KBM-7 (cell line): Measurements from ENCODE around the gene MTHFD2L.
"Not testable (repeated sequence)": the region's sequence is repeated elsewhere in the genome, so short reads cannot be mapped to it uniquely, and the experiment has no call there.

ENCODE experiments used
- DNase-seq: peaks from one replicate; pipeline ENCODE4 v3.0.0-alpha.2; 2015
- in situ Hi-C: fragments of 300-500 bp; cut with MboI; formaldehyde crosslinking; loops from 2 replicates; pipeline ENCODE4 v1.14.3; 2020; ENCODE audit warnings: low sequenced_read_pairs, low pct_unique_long_range_greater_than_20kb, mixed read lengths

Gene MTHFD2L

DNA sequence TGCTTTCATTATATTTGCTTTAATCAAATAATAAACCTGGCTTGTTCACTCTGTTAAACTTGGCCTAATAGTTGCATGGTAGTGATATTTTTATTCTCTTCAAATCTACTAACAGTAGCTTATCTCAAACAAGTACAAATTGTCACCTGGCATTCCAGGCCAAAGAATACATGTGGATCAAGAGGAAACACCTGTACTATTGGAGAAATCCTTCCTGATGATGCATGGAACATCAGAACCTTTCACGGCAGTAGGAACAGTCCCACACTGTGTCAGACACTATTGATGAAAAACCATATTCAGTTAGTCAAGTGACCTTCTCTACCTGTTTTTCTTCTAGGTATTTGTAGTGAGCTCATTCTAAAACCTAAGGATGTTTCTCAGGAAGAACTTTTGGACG, 17.0 kb downstream of the MTHFD2L start:
- DNase-seq = no peak
- in situ Hi-C loops = no loop called here

DNA sequence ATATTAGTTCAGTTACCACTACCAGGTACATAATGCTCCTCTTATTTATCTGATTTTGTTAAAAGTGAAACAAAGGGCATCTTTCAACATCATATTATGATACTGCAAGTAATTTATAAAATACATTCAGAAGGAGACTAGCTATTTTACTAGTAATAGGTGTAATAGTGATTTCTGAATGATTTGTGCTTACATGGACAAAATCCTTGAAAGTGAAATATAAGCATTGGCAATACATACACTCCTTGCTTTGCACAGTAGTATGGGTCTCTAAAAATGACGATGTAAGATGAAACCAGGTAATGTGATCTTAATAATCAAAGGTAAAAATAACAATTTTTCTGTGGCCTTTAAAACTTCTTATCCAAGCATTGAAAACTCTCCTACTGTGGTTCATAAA, 17.5 kb downstream of the MTHFD2L start:
- in situ Hi-C loops = no loop called here
- no peak for DNase-seq

DNA sequence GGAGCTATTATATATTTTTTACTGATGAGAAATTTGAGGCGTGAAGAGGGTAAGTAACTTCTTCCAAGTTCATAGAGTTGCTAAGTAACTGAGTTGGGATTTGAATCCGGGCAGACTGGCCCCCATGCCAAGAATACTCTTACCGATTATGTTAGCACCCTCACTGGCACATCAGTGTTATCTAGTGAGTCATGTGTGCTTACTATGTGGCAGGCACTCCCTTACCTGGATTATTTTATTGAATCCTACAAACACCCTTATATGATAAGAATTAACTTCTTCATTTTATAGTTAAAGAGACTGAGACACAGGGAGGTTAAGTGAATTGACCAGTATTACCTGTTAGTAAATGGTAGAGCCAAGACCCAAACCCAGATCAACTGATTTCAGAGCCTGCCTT, 20.9 kb downstream of the MTHFD2L start:
- DNase-seq = no peak
- in situ Hi-C loops = no loop called here

DNA sequence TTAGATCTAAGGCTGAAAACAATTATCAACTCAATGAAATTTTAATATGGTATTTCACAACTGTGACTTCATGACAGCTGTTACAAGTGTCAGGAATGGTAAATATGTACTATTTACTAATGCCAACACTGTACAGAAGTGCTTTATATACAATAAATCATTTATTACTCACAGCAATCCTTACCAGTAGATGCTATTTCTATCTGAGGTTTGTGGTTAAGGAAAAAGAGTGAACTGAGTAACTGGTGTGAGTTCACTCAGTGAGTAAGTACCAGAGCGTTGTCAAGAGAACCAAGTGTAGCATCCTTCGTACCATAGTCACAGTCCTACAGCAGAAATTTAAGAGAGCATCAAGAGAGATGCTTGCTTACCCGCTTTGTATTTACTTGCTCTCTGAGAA, 23.3 kb downstream of the MTHFD2L start:
- in situ Hi-C loops = no loop called here
- DNase-seq = no peak

DNA sequence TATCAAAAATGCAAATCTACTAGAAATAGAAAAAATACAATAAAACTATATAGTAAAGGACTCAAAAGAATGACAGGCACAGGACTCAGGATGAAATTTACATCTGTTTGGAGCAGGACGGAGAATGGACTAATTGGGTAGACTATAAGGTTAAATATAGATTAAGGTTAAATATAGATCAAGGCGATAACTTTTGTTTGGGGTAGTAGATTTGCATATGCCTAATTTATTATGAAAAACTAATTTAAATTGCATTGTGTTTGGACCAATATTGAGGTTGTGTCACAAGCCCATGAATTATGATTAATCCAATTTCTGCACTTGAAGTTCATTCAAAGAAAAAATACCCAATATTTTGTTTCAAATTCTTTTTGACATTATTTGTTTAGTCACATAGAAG, 31.0 kb downstream of the MTHFD2L start:
- no peak for DNase-seq
- in situ Hi-C loops = no loop called here

DNA sequence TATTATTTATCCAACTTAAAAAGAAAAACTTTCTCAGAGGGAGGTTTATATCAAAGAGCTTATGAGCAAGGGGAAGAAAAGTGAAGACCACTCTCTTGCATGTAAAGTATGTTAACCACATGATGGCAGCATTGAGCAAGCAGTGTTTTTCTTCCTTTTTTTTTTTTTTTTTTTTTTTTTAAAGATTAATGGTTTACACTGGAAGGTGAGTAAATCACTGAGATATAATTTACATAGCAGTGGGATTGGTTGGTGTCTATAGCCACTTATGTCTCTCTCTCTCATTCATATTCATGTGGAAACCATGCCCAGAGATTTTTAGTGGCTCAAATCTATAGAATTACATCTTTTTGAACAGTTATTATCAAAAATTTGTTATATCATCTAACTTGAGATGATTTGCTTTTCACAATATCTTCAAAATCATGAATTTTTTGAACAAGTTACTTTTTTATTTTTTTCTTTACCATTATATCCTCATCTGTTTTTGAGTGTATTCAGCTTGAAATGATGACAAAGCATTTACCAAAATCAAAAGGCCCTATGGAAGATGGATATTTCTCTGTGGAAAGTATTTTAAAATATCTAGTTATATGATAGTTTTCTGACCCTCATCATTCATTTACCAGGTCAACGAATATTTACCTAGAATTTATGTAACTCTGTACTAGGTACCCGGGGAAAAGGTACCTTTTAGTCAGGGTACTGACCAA, 31.6 kb downstream of the MTHFD2L start:
- in situ Hi-C loops = no loop called here
- DNase-seq = peak; percentile 58

DNA sequence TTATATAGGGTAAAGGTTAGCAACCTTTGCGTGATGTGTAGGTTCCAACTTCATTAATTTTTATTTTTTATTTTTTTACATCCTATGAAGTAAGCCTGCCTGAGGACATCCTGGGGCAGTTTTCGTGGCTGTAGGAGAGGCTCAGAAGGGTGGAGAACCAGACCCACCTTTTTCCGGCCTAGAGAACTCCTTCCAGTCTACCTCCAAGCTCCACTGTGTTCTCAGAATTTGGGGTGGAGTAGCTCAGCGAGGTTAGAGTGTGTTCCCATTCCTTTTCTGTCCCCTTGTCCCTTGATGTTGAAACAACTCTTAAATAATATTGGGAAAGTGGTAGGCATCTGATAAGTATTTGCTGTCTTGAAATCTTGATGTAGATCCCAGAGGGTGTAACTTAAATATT, 32.4 kb downstream of the MTHFD2L start:
- in situ Hi-C loops = no loop called here

DNA sequence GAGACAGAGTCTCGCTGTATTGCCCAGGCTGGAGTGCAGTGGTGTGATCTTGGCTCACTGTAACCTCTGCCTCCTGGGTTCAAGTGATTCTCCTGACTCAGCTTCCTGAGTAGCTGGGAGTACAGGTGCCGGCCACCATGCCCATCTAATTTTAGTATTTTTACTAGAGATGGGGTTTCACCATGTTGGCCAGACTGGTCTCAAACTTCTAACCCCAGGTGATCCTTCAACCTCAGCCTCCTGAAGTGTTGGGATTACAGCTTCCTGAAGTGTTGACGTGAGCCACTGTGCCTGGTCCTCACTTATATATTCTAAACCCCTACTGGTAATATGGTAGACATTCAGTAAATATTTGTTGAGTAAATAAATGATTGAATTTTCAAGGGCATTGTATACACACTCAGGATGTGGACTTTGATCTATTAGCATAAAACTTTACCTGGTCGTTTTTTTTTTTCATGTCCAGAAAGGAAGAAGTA, 33.0 kb downstream of the MTHFD2L start:
- no peak for DNase-seq
- in situ Hi-C loops = no loop called here

More for the DNA sequence above, 32.4 kb downstream of the MTHFD2L start:
- DNase-seq = no peak

DNA sequence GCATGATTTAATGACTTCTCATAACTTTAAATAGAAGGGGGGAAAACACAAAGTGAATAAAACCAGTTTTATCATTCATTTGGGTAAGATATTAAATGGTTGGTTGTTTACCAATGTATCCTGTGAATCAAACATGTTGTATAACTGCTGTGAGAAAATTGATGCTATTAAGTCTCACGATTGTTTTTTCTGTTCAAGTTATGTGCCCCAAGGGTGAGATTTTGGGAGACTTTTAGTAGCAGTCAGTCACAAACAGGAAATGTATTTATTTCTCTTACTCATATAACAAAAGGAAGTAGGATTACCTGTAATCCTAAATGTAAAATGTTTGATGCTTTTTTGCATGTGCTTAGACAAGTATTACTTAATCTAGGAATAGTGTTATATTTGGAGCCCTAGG, 39.2 kb downstream of the MTHFD2L start:
- no peak for DNase-seq
- in situ Hi-C loops = no loop called here

DNA sequence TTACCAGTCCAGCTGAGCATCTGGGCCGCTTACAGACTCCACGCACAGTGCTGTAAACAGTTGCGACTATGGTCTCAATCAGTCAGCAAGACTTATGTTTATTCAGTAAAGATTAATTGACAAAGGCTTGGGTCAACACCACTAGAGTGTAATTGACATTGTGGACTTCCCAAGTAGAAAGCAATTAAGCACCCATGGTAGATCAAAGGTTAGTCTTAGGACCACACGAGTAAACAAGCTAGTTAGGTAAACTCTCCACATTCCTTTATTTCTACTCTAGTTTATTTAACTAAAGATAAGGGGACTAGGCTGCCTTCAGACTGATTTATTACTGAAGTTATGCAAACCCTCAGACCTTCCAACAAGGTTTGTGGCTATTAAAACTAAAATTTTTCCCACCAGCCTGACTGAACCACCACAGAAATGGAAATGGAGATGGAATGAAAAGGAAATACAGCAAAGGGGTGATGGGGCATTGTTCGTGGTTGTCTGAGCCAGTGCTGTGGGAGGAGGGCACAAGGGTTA, 44.2 kb downstream of the MTHFD2L start:
- in situ Hi-C loops = no loop called here
- DNase-seq = no peak

DNA sequence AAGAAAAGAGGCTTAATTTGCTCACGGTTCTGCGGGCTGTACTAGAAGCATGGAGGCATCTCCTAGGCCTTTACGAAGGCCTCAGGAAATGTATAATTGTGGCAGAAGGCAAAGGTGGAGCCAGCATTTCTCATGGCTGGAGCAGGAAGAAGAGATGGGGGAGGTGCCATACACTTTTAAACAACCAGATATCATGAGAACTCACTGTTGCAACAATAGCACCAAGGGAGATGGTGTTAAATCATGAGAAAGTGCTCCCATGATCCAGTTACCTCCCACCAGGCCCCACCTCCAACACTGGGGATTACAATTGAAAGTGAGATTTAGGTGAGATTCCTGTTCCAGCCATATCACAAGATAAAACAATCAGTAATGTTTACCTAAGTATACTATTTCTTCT, 45.5 kb downstream of the MTHFD2L start:
- DNase-seq = no peak
- in situ Hi-C loops = no loop called here

DNA sequence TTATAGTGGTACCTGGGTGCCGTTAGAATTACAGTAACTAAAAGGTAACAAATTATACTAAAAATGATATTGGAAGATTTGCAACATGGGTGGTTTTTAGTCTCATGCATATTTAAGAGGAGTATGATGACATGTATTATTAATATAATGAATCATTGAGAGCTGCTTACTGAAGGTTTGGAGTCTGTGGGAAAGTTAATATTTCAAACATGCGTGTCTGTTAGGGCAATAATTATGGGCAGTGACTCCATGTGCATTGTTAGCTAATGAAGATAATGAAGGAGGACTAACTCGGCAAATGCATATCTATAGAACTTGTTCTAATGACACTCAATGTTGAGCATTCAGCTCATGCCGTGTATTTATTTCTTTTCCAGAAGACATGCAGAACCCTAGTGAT, 47.1 kb downstream of the MTHFD2L start:
- in situ Hi-C loops = no loop called here
- DNase-seq = no peak

DNA sequence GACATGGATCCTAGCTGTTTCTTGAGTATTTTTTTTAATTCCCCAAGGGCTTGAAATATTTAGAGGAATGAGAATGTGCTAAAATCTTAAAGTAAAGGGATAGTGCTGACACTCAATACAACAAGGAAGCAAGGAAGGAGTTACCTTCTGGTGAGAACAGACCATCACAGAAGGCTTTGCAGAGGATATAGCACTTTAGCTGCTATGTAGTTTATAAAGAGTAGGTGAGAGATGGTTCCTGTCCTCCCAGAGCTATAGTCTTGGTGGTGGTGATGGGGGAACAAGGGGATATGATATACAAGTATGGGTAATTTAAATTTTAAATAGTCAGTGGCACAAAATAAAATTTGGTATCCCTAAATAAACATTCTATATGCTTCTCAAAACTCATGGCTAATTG, 47.6 kb downstream of the MTHFD2L start:
- in situ Hi-C loops = no loop called here
- DNase-seq = no peak

DNA sequence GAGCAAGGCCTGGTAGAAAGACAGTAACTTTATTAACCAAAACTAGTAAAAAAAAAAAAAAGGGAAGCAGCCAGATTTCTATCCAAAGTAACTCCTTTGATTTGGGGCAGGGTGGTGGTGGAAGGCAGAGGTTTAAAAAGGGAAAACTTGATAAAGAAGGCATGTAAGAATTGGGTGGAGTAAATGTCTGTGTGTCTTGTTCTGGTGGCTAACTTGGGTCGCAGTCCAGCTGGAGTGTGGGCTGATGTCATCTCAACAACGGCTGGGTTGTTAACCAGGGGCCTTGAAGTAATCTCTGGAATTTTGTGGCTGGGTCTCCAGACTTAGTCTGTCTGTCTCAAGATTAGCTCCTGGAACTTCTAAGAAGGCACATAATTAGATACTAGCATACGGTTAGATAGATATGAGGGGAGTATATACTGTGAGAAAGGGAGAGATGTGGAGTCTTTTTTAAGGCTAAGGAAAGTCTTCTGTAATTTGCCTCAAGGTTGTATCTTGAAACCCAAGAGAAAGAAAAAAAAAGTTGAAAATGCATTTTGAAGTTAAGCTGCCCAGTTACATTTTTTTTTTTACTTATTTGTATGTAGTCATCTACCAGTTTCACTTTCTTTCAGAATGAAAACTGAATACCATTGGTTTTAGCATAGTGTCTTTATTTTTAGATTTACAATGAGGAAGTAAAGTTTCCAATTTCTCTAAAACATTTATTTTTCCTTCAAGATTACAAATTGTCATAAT, 48.3 kb downstream of the MTHFD2L start:
- DNase-seq = peak; percentile 31
- in situ Hi-C loops = no loop called here

DNA sequence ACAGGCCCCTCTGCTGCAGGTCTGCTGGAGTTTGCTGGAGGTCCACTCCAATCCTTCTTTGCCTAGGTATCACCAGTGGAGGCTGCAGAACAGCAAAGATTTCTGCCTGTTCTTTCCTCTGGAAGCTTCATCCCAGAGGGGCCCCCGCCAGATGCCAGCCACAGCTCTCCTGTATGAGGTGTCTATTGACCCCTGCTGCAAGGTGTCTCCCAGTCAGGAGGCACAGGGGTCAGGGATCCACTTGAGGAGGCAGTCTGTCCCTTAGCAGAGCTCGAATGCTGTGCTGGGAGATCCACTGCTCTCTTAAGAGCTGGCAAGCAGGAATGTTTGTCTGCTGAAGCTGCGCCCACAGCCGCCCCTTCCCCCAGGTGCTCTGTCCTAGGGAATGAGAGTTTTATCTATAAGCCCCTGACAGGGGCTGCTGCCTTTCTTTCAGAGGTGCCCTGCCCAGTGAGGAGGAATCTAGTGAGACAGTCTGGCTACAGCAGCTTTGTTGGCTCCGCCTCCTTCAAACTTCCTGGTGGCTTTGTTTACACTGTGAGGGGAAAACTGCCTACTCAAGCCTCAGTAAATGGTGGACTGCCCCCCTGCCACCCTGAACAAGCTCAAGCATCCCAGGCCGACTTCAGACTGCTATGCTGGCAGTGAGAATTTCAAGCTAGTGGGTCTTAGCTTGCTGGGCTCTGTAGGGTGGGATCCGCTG, 56.7 kb downstream of the MTHFD2L start:
- in situ Hi-C loops, DNase-seq: not testable (repeated sequence)

DNA sequence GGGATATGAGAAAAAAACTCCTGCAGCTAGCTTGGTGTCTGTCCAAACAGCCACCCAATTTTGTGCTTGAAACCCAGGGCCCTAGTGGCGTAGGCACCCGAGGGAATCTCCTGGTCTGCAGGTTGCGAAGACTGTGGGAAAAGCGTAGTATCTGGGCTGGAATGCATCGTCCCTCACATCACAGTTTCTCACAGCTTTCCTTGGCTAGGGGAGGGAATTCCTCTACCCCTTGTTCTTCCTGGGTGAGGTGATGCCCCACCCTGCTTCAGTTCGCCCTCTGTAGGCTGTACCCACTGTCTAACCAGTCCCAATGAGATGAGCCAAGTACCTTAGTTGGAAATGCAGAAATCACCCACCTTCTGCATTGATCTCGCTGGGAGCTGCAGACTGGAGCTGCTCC, 57.3 kb downstream of the MTHFD2L start:
- DNase-seq, in situ Hi-C loops: not testable (repeated sequence)

DNA sequence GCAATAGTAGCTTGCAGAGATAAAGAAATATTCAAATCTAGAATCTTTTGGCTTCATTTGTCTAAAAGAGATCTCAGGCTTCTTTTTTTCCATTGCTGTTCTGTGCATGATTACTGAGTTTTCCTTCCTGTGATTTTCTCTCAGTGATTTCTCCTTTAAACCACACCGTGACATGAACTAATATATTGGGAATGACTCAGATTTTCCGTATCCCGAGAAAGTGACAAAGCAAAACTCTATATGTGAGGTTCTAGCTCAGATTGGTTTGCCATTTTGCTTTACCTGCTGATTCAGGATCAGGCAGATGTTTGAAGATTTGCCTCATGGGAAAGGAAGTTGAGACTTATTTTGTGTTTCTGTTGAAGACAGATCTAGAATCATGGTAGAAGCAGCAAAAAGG, 59.4 kb downstream of the MTHFD2L start:
- in situ Hi-C loops = no loop called here
- DNase-seq = no peak

DNA sequence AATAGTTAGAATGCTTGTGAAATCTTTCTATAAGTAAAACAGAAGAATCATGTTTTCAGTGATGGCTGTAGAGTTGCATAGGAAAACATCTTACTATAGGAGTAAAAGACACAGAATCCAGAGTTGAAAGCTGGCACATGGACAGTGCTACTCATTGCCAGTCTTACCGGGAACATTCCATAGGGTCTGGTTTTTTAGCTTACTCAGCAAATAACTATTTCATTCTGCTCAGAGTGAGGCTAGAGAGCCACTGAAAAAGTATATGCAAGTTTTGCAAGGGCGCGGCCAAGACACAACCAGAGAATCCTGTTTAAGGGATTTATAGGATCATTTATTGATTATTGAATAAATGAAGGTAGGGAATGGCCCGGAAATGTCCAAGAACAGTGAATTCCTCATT, 60.3 kb downstream of the MTHFD2L start:
- DNase-seq = no peak
- in situ Hi-C loops = no loop called here

DNA sequence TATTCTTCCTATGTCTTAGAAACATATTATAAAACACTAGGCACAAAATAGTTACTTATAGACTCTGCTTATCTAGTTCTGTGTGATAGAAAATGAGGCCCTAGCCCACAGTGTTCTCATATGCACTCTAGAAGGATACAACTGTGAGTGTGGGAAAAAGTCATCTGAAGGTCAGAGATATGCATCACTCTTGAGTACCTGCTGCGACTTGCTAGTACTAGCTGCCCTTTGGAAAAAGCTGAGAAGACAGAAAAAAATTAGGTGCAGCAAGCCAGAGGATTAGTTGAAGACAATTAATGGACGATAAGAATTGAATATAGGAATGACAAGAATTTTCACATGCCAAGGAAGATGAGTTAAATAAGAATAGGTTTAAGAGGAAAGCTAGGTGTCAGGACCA, 61.3 kb downstream of the MTHFD2L start:
- no peak for DNase-seq
- in situ Hi-C loops = no loop called here

DNA sequence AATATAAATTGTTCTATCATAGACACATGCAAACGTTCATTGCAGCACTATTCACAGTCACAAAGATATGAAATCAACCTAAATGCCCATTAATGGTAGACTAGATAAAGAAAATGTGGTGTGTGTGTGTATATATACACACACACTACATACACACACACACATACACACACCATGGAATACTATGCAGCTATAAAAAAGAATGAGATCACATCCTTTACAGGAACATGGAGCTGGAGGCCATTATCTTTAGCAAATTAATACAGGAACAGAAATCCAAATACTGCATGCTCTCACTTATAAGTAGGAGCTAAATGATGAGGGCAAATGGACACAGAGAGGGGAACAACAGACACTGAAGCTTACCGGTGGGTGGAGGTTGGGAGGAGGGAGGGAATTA, 65.2 kb downstream of the MTHFD2L start:
- DNase-seq = no peak
- in situ Hi-C loops = no loop called here
